ENCODE measurements around the gene SIRT6.
"Not testable (repeated sequence)": the region's sequence is repeated elsewhere in the genome, so short reads cannot be mapped to it uniquely, and the experiment has no call there.

SIRT6 gene

GRCh38 chr19:4151623-4152022 lies 30.7 kb downstream of the SIRT6 start:
- peaks cover 2% of the 10 kb centered on the region for H3K27me3 ChIP-seq (ENCODE audit: insufficient read depth, low read length)
- H3K9me3 ChIP-seq (ENCODE audit: low read length): no peaks in the 10 kb centered on the region
- H3K4me3 ChIP-seq (ENCODE audit: low read length): no peak overlapping the region
- no peak overlapping the region for H2AFZ ChIP-seq (ENCODE audit: low read depth, low read length)
- no peaks in the 10 kb centered on the region for H3K4me1 ChIP-seq (ENCODE audit: insufficient read depth, low read length)
- H3K36me3 ChIP-seq (ENCODE audit: insufficient read depth, low read length): no peaks in the 10 kb centered on the region

- no peak overlapping the region for H3K4me3 ChIP-seq (ENCODE audit: low read length)
- H3K36me3 ChIP-seq (ENCODE audit: insufficient read depth, low read length): no peaks in the 10 kb centered on the region
- H3K4me1 ChIP-seq (ENCODE audit: insufficient read depth, low read length): no peaks in the 10 kb centered on the region
- peaks cover 7% of the 10 kb centered on the region for H3K27me3 ChIP-seq (ENCODE audit: insufficient read depth, low read length)
- H3K9me3 ChIP-seq (ENCODE audit: low read length): no peaks in the 10 kb centered on the region
- no peak overlapping the region for H2AFZ ChIP-seq (ENCODE audit: low read depth, low read length)
Measured at GRCh38 chr19:4149518-4150288, 32.7 kb downstream of the SIRT6 start.

GRCh38 chr19:4144666-4145249 lies 37.6 kb downstream of the SIRT6 start:
- H3K9me3 ChIP-seq (ENCODE audit: low read length): no peaks in the 10 kb centered on the region
- no peak overlapping the region for H2AFZ ChIP-seq (ENCODE audit: low read depth, low read length)
- no peaks in the 10 kb centered on the region for H3K36me3 ChIP-seq (ENCODE audit: insufficient read depth, low read length)
- H3K4me1 ChIP-seq (ENCODE audit: insufficient read depth, low read length): no peaks in the 10 kb centered on the region
- H3K4me3 ChIP-seq (ENCODE audit: low read length): no peak overlapping the region
- peaks cover 5% of the 10 kb centered on the region for H3K27me3 ChIP-seq (ENCODE audit: insufficient read depth, low read length)

- H3K36me3 ChIP-seq (ENCODE audit: insufficient read depth, low read length); H3K27me3 ChIP-seq (ENCODE audit: insufficient read depth, low read length); H2AFZ ChIP-seq (ENCODE audit: low read depth, low read length); H3K4me3 ChIP-seq (ENCODE audit: low read length); H3K4me1 ChIP-seq (ENCODE audit: insufficient read depth, low read length); H3K9me3 ChIP-seq (ENCODE audit: low read length): not testable (repeated sequence)
Measured at GRCh38 chr19:4142916-4143315, 39.4 kb downstream of the SIRT6 start.

GRCh38 chr19:4140237-4140711 lies 42.1 kb downstream of the SIRT6 start:
- no peaks in the 10 kb centered on the region for H3K4me1 ChIP-seq (ENCODE audit: insufficient read depth, low read length)
- H3K4me3 ChIP-seq (ENCODE audit: low read length): no peak overlapping the region

GRCh38 chr19:4139614-4140236 lies 42.6 kb downstream of the SIRT6 start:
- Histone ChIP-seq H2AFZ (ENCODE audit: low read depth, low read length) (no peak overlapping the region), H3K36me3 (ENCODE audit: insufficient read depth, low read length) (no peaks in the 10 kb centered on the region), H3K4me3 (ENCODE audit: low read length) (no peak overlapping the region), H3K4me1 (ENCODE audit: insufficient read depth, low read length) (no peaks in the 10 kb centered on the region), H3K27me3 (ENCODE audit: insufficient read depth, low read length) (no peaks in the 10 kb centered on the region), H3K9me3 (ENCODE audit: low read length) (no peaks in the 10 kb centered on the region)

More at GRCh38 chr19:4140237-4140711, 42.1 kb downstream of the SIRT6 start:
- Histone ChIP-seq H3K9me3 (ENCODE audit: low read length) (no peaks in the 10 kb centered on the region), H2AFZ (ENCODE audit: low read depth, low read length) (no peak overlapping the region), H3K27me3 (ENCODE audit: insufficient read depth, low read length) (no peaks in the 10 kb centered on the region), H3K36me3 (ENCODE audit: insufficient read depth, low read length) (no peaks in the 10 kb centered on the region)

GRCh38 chr19:4138445-4138844 lies 43.9 kb downstream of the SIRT6 start:
- Histone ChIP-seq H3K4me3 (ENCODE audit: low read length) (no peak overlapping the region), H2AFZ (ENCODE audit: low read depth, low read length) (no peak overlapping the region), H3K9me3 (ENCODE audit: low read length) (no peaks in the 10 kb centered on the region), H3K27me3 (ENCODE audit: insufficient read depth, low read length) (no peaks in the 10 kb centered on the region), H3K36me3 (ENCODE audit: insufficient read depth, low read length) (no peaks in the 10 kb centered on the region), H3K4me1 (ENCODE audit: insufficient read depth, low read length) (no peaks in the 10 kb centered on the region)

- H3K36me3 ChIP-seq (ENCODE audit: insufficient read depth, low read length): no peaks in the 10 kb centered on the region
- no peaks in the 10 kb centered on the region for H3K9me3 ChIP-seq (ENCODE audit: low read length)
- H2AFZ ChIP-seq (ENCODE audit: low read depth, low read length): no peak overlapping the region
- H3K4me3 ChIP-seq (ENCODE audit: low read length): no peak overlapping the region
- H3K4me1 ChIP-seq (ENCODE audit: insufficient read depth, low read length): no peaks in the 10 kb centered on the region
- no peaks in the 10 kb centered on the region for H3K27me3 ChIP-seq (ENCODE audit: insufficient read depth, low read length)
Measured at GRCh38 chr19:4136680-4137088, 45.7 kb downstream of the SIRT6 start.

GRCh38 chr19:4135386-4135785 lies 47.0 kb downstream of the SIRT6 start:
- H3K4me1 ChIP-seq (ENCODE audit: insufficient read depth, low read length); H2AFZ ChIP-seq (ENCODE audit: low read depth, low read length); H3K36me3 ChIP-seq (ENCODE audit: insufficient read depth, low read length); H3K9me3 ChIP-seq (ENCODE audit: low read length); H3K4me3 ChIP-seq (ENCODE audit: low read length); H3K27me3 ChIP-seq (ENCODE audit: insufficient read depth, low read length): not testable (repeated sequence)

- Histone ChIP-seq H3K36me3 (ENCODE audit: insufficient read depth, low read length) (no peaks in the 10 kb centered on the region), H3K4me1 (ENCODE audit: insufficient read depth, low read length) (no peaks in the 10 kb centered on the region)
Measured at GRCh38 chr19:4134351-4134750, 48.0 kb downstream of the SIRT6 start.

GRCh38 chr19:4130744-4131438 lies 51.5 kb downstream of the SIRT6 start:
- no peaks in the 10 kb centered on the region for H3K36me3 ChIP-seq (ENCODE audit: insufficient read depth, low read length)
- H3K4me3 ChIP-seq (ENCODE audit: low read length): no peak overlapping the region
- no peak overlapping the region for H2AFZ ChIP-seq (ENCODE audit: low read depth, low read length)
- no peaks in the 10 kb centered on the region for H3K4me1 ChIP-seq (ENCODE audit: insufficient read depth, low read length)
- no peaks in the 10 kb centered on the region for H3K27me3 ChIP-seq (ENCODE audit: insufficient read depth, low read length)
- no peaks in the 10 kb centered on the region for H3K9me3 ChIP-seq (ENCODE audit: low read length)

More at GRCh38 chr19:4134351-4134750, 48.0 kb downstream of the SIRT6 start:
- Histone ChIP-seq H3K4me3 (ENCODE audit: low read length) (no peak overlapping the region), H3K9me3 (ENCODE audit: low read length) (no peaks in the 10 kb centered on the region), H3K27me3 (ENCODE audit: insufficient read depth, low read length) (no peaks in the 10 kb centered on the region), H2AFZ (ENCODE audit: low read depth, low read length) (no peak overlapping the region)

- not testable (repeated sequence) for H3K4me3 ChIP-seq (ENCODE audit: low read length); H3K36me3 ChIP-seq (ENCODE audit: insufficient read depth, low read length); H3K9me3 ChIP-seq (ENCODE audit: low read length); H2AFZ ChIP-seq (ENCODE audit: low read depth, low read length); H3K4me1 ChIP-seq (ENCODE audit: insufficient read depth, low read length); H3K27me3 ChIP-seq (ENCODE audit: insufficient read depth, low read length)
Measured at GRCh38 chr19:4129050-4129449, 53.3 kb downstream of the SIRT6 start.

GRCh38 chr19:4127322-4127721 lies 55.0 kb downstream of the SIRT6 start:
- H2AFZ ChIP-seq (ENCODE audit: low read depth, low read length); H3K36me3 ChIP-seq (ENCODE audit: insufficient read depth, low read length); H3K4me3 ChIP-seq (ENCODE audit: low read length); H3K9me3 ChIP-seq (ENCODE audit: low read length); H3K27me3 ChIP-seq (ENCODE audit: insufficient read depth, low read length): not testable (repeated sequence)
- H3K4me1 ChIP-seq (ENCODE audit: insufficient read depth, low read length): peaks cover 15% of the 10 kb centered on the region

Data from neuron (in vitro differentiated cells).